B cell (primary cell): ENCODE measurements around the gene RUSF1.

Experiments used
- EZH2 ChIP-seq: IDR thresholded peaks from 2 replicates; pipeline ENCODE4 v1.6.1; 2012; ENCODE audit warnings: borderline replicate concordance, low read depth, mild to moderate bottlenecking, moderate library complexity, low read length; ENCODE audit not compliant: insufficient read depth, poor library complexity, severe bottlenecking
- TF ChIP-seq, protein P1 (sequence below): fragments of 200-600 bp; IDR thresholded peaks from one replicate; pipeline ENCODE4 v1.8.0; 2022; ENCODE audit warnings: antibody characterized with exemption, mild to moderate bottlenecking

DNA sequence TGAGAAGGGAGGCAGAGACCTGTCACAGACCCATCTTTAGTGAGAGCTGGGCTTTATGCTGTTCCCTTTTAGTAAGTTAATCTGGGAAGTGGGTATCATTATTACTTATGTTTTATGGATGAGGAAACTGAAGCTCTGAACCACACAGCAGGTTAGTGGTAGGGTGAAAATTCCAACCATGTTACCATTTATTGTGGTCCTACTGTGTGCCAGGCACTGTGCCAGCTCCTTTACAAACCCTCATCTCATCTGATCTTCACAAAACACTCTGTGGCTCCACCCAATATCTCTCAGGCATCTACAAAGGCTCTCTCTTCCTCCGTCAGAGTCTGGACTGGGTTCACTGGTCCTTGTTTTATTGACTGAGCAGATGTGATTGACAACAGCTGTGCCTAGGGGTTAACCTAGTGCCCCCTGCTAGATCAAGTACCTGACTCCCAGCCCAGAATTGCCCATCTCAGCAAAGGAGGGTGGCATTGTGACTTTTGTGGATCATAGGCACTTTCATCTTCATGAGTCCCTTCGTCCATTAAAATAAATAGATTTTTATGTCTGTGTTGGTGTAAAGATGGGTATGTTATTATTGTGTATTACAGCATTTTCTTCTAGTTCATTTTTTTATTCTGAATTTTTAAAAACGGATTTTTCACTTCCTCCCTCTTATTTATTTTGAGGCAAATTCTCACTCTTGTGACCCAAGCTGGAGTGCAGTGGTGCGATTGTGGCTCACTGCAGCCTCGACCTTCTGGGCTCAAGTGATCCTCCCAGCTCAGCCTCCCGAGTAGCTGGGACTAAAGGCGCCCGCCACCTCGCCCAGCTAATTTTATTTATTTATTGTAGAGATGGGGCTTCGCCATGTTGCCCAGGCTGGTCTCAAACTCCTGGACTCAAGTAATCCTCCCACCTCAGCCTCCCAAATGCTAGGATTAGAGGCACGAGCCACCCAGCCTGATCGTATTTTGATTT lies 33.1 kb downstream of the RUSF1 start:
- TF ChIP-seq, protein P1, sequence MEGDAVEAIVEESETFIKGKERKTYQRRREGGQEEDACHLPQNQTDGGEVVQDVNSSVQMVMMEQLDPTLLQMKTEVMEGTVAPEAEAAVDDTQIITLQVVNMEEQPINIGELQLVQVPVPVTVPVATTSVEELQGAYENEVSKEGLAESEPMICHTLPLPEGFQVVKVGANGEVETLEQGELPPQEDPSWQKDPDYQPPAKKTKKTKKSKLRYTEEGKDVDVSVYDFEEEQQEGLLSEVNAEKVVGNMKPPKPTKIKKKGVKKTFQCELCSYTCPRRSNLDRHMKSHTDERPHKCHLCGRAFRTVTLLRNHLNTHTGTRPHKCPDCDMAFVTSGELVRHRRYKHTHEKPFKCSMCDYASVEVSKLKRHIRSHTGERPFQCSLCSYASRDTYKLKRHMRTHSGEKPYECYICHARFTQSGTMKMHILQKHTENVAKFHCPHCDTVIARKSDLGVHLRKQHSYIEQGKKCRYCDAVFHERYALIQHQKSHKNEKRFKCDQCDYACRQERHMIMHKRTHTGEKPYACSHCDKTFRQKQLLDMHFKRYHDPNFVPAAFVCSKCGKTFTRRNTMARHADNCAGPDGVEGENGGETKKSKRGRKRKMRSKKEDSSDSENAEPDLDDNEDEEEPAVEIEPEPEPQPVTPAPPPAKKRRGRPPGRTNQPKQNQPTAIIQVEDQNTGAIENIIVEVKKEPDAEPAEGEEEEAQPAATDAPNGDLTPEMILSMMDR: no peak
- TF ChIP-seq EZH2: no peak
